Small intestine (tissue), 7 donors: ENCODE results near the gene WFDC5. TPM values are rescaled to one million over a fixed set of nuclear protein-coding genes. Genes with fewer than 3 reads are reported as not detected.

Source experiments
- DNase-seq, 2 donors: peaks; one replicate each; pipeline versions ENCODE4 v3.0.0 to v3.0.0-alpha.2; 2013
- FAIRE-seq: peaks from 2 replicates; lab custom pipeline; 2012; peaks lifted over from hg19 to GRCh38; lab: Jason Lieb, UNC
- H3K27ac ChIP-seq, 3 donors: one replicate each; pipeline ENCODE4 v1.5.1; 2013; ENCODE audit warnings: low read length in 2 of 3, mild to moderate bottlenecking in 2 of 3, control low read depth in 1 of 3, inconsistent platforms in 1 of 3, low read depth in 1 of 3, moderate library complexity in 1 of 3
- H3K27me3 ChIP-seq, 3 donors: one replicate each; pipeline ENCODE4 v1.6.1; 2013; ENCODE audit warnings: low read length in 3 of 3, inconsistent platforms in 1 of 3; ENCODE audit not compliant: control insufficient read depth in 3 of 3, insufficient read depth in 3 of 3
- H3K36me3 ChIP-seq, 3 donors: one replicate each; pipeline ENCODE4 v1.6.1; 2013; ENCODE audit warnings: low read length in 3 of 3, inconsistent platforms in 1 of 3, low read depth in 1 of 3, mild to moderate bottlenecking in 1 of 3, moderate library complexity in 1 of 3; ENCODE audit not compliant: control insufficient read depth in 3 of 3, insufficient read depth in 2 of 3
- H3K4me1 ChIP-seq, 3 donors: one replicate each; pipeline ENCODE4 v1.6.1; 2013; ENCODE audit warnings: low read length in 2 of 3, inconsistent platforms in 1 of 3, low read depth in 1 of 3, mild to moderate bottlenecking in 1 of 3, moderate library complexity in 1 of 3; ENCODE audit not compliant: control insufficient read depth in 3 of 3, insufficient read depth in 2 of 3
- H3K4me3 ChIP-seq, 3 donors: one replicate each; pipeline ENCODE4 v1.5.1; 2013; ENCODE audit warnings: low read length in 3 of 3, control low read depth in 1 of 3, inconsistent platforms in 1 of 3, low read depth in 1 of 3, mild to moderate bottlenecking in 1 of 3, moderate library complexity in 1 of 3
- H3K9me3 ChIP-seq, 2 donors: one replicate each; pipeline ENCODE4 v1.6.1; 2013; ENCODE audit warnings: low read depth in 1 of 2, low read length in 1 of 2; ENCODE audit not compliant: control insufficient read depth in 2 of 2, insufficient read depth in 1 of 2
- WGBS, 3 donors: extraction: QIAGEN DNeasy Blood & Tissue Kit; methylation state at CpG; one replicate each; pipeline ENCODE4 v1.1.7; 2013; 5-methylcytosine and 5-hydroxymethylcytosine counted together
- polyA plus RNA-seq, 4 donors: library from polyadenylated mRNA; stranded (reverse) in 3 of 4; unstranded in 1 of 4; fragments of 200-250 nt in 3 of 4; fragments of 120-200 nt in 1 of 4; gene quantifications; one replicate each; pipeline versions ENCODE4 v1.2.1 to v1.2.3, GENCODE V29; 2013
- donor health status: healthy with polysubstance abuse.
- donor health status: control.
- donor health status: control.
- donor health status: Bipolar disorder and iron deficiency.
- donor health status: healthy.

Gene WFDC5
- polyA plus RNA-seq, 4 donors = 0.12 TPM; not detected in 3

DNA sequence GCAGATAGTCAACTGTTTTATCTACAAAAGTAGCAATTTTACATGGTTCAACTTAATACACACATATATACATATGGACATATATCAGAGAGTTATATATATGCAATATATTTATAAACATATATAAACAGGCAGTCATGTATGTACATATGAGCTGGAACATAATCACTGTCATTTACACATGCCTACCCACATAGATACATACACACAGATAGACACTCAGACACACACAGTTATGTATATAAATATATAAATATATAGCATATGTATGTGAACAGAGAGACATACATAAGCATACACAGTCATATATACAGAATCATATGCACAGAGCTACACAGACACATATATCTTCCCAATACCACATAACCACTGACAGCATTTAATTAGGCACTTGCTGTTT, 2.2 kb downstream of the WFDC5 start:
- no peak overlapping the region for H3K27ac ChIP-seq
- H3K27me3 ChIP-seq = peaks cover 0 to 9% (median 4%) of the 10 kb centered on the region in 3 donors
- no peak for FAIRE-seq
- no peak overlapping the region for H3K4me3 ChIP-seq
- H3K4me1 ChIP-seq = peaks cover 0 to 5% (median 0%) of the 10 kb centered on the region in 3 donors
- H3K36me3 ChIP-seq = no peaks in the 10 kb centered on the region
- no peaks in the 10 kb centered on the region for H3K9me3 ChIP-seq
- DNase-seq = no peak

DNA sequence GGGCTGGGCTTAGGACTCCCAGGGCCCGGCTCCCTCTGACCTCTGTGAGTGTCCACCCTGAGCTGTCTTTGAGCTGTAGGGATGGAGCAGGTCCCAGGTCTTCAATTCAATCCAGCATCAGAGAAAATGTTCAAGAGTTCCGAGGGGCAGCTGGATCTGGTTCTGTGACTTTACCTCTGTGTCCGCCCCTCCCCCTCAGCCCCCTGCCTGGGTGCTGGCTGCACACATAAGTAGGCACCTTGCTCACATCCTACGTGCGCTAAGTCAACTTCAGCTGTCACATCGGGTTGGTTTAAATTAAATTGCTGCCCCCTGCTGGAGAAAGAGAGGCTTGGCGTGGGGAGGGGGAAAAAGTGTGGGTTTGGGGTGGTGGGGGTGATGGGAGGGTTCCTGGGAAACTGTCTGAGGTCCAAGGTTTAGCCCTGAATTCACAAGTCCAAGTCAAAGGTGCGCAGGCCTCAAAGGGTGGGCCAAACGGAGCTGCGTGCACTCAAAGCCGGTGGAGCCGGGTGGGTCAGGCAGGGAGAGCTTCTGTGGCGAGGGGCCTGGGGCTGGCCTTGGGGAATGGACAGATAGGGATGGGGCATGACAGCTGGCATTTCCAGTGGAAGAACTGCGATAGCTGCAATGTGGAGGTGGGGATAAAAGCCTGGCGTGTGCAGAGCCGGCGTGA, 3.0 kb downstream of the WFDC5 start:
- H3K4me1 ChIP-seq = peaks cover 0 to 5% (median 0%) of the 10 kb centered on the region in 3 donors
- FAIRE-seq (no peak), DNase-seq (no peak)
- peaks cover 0 to 9% (median 7%) of the 10 kb centered on the region in 3 donors for H3K27me3 ChIP-seq
- 52 to 67% (median 64%) methylated on average over 17 of the region's 17 CpGs for WGBS, 3 donors
- H3K4me3 ChIP-seq = no peak overlapping the region
- H3K36me3 ChIP-seq = no peaks in the 10 kb centered on the region
- no peaks in the 10 kb centered on the region for H3K9me3 ChIP-seq
- H3K27ac ChIP-seq = no peak overlapping the region

DNA sequence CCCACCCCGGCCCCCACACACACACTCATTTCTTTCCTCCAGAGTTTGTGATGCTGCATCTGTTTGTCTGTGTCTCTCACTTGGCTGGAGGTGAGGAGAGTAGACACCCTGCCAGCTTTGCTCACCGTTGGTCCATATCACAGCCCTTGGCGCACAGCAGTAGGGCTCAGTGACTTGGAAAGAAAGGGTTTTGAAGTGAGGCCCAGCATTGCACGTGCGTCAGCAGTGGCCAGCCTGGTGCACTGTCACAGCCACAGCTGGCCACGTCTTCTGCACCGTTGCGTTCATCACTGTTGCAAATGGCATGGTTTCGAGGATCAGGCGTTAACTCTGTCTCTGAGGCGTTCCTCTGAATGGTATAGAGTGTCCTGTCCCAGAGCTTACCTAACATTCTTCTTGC, 3.7 kb downstream of the WFDC5 start:
- WGBS, 3 donors = 79 to 87% (median 85%) methylated on average over 11 of the region's 11 CpGs
- peaks cover 0 to 9% (median 7%) of the 10 kb centered on the region in 3 donors for H3K27me3 ChIP-seq
- no peak for FAIRE-seq

DNA sequence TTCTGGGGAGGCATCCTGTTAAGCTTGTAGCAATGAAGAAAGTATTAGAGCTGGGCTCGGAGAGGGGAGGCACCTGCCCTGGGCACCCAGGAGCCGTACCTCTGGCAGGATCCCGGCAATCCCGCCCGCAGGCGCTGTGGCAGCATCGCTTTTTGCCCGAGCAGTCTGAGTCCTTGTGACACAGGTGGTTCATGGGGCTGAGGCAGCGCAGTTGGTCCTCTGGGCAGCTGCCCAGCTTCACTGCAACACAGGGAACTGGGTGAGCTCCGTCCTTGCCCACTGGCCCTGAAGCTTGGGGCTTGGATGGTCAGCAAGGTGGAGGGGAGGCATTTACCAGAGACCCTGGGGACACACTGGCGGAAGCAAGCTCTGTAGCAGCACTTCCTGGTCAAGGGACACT, 4.7 kb downstream of the WFDC5 start:
- Histone ChIP-seq H3K4me1 (peaks cover 0 to 5% (median 0%) of the 10 kb centered on the region in 3 donors), H3K36me3 (no peaks in the 10 kb centered on the region), H3K27ac (peak overlapping the region in 1 of 3 donors; percentile 17), H3K9me3 (no peaks in the 10 kb centered on the region), H3K4me3 (no peak overlapping the region), H3K27me3 (peaks cover 0 to 12% (median 7%) of the 10 kb centered on the region in 3 donors)
- FAIRE-seq (no peak), DNase-seq (no peak)
- WGBS, 3 donors = 86 to 92% (median 90%) methylated on average over 11 of the region's 11 CpGs

More for the DNA sequence above, 3.7 kb downstream of the WFDC5 start:
- H3K4me3 ChIP-seq = no peak overlapping the region
- H3K27ac ChIP-seq = no peak overlapping the region
- H3K9me3 ChIP-seq = no peaks in the 10 kb centered on the region
- H3K4me1 ChIP-seq = peaks cover 0 to 5% (median 0%) of the 10 kb centered on the region in 3 donors
- no peak for DNase-seq
- no peaks in the 10 kb centered on the region for H3K36me3 ChIP-seq

DNA sequence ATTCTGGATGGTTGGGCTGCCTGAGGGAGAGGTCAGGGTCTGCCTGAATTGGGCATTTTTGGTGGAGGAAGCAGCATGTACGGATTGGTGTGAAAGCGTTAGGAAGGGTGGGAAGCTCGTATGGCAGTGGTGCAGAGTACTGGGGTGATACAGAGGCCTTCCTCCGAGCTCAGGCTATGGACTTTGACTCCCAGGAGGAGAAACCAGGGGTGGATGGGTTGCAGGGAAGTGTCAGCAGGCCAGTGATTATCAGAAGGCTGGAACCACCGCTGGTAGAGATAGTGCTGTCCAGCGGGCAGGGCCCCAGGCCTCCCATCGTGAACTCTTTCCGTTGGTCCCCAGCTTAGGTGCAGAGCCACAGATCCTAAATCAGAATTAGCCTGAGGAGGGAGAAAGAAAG, 5.3 kb downstream of the WFDC5 start:
- H3K36me3 ChIP-seq = no peaks in the 10 kb centered on the region
- WGBS, 3 donors = 53 to 67% (median 63%) methylated on average over 8 of the region's 8 CpGs
- FAIRE-seq (no peak), DNase-seq (peak in 1 of 2 donors; percentile 58)
- H3K4me3 ChIP-seq = no peak overlapping the region
- H3K27me3 ChIP-seq = peaks cover 0 to 12% (median 3%) of the 10 kb centered on the region in 3 donors
- peaks cover 0 to 5% (median 0%) of the 10 kb centered on the region in 3 donors for H3K4me1 ChIP-seq
- H3K9me3 ChIP-seq = no peaks in the 10 kb centered on the region
- H3K27ac ChIP-seq = peak overlapping the region in 1 of 3 donors; percentile 17

DNA sequence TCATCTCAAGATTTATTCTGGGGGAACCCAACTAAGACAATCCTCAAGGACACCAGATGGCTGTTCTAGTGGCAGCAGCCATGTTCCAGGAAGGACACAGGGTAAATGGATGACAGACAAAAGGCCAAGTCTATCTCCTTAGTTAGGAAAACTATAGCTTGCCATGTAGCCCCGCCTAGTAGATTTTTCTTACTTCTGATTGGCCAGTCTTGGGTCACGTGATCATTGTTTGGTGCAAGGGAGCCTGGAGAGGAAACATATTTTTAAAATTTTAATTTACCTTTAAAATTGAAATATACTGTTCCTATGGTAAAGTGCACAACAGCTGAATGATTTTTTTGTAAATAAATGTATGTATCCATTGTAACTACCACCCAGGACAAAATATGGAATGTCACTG, 9.7 kb downstream of the WFDC5 start:
- DNase-seq (no peak), FAIRE-seq (no peak)
- peaks cover 0 to 26% (median 3%) of the 10 kb centered on the region in 3 donors for H3K27me3 ChIP-seq
- no peaks in the 10 kb centered on the region for H3K9me3 ChIP-seq
- no peak overlapping the region for H3K27ac ChIP-seq
- no peaks in the 10 kb centered on the region for H3K36me3 ChIP-seq
- no peak overlapping the region for H3K4me3 ChIP-seq
- peaks cover 0 to 12% (median 2%) of the 10 kb centered on the region in 3 donors for H3K4me1 ChIP-seq
- 83 to 93% (median 88%) methylated on average over 2 of the region's 2 CpGs for WGBS, 3 donors

DNA sequence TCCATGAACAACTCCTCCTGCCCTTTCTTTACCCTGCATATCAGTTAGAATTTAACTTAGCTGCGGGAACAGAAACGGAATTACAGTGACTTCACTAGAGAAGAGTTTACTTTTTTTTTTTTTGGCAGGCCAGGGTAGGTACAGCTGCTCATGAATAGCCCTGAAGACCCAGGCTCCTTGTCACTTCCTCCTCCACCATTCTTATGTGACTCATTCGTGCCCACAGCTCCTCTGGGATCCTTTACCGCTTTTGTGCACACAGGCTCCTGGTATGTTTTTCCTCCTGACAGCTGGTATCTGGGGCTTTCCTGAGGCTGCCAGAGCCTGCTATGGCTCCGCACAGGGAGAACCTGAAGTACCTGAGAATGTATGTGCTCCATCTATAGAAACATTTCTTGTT, 10.2 kb downstream of the WFDC5 start:
- H3K4me1 ChIP-seq = peaks cover 0 to 12% (median 2%) of the 10 kb centered on the region in 3 donors
- H3K27ac ChIP-seq = no peak overlapping the region
- FAIRE-seq (no peak), DNase-seq (no peak)
- no peak overlapping the region for H3K4me3 ChIP-seq
- peaks cover 0 to 32% (median 6%) of the 10 kb centered on the region in 3 donors for H3K27me3 ChIP-seq
- no peaks in the 10 kb centered on the region for H3K9me3 ChIP-seq
- WGBS, 3 donors = 51 to 55% (median 51%) methylated on average over 5 of the region's 5 CpGs
- H3K36me3 ChIP-seq = no peaks in the 10 kb centered on the region

DNA sequence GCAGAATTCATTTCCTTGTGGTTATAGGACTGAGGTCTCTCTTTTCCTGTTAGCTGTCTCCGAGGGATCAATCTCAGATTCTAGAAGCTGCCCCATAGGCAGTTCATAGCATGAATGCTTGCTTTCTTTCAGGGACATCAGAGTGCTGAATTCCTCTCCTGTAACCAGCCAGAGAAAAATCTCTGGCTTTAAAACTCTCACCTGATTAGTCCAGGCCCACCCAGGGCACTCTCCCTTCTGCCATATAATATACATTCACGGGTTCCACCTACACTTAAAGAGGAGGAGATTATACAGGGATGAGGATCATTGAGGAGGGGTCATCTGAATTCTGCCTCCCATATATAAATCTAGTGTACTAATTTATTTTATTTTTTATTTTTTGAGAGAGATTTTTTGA, 11.9 kb downstream of the WFDC5 start:
- peaks cover 0 to 7% (median 2%) of the 10 kb centered on the region in 3 donors for H3K4me1 ChIP-seq
- FAIRE-seq (no peak), DNase-seq (no peak)
- WGBS, 3 donors = 72 to 84% (median 81%) methylated on average over 2 of the region's 2 CpGs
- H3K4me3 ChIP-seq = no peak overlapping the region
- no peaks in the 10 kb centered on the region for H3K36me3 ChIP-seq
- H3K27ac ChIP-seq = no peak overlapping the region
- H3K9me3 ChIP-seq = no peaks in the 10 kb centered on the region
- H3K27me3 ChIP-seq = peaks cover 0 to 46% (median 6%) of the 10 kb centered on the region in 3 donors
